Fibroblast of lung (primary cell): ENCODE results near the gene MACROD1. TPM values are rescaled to one million over a fixed set of nuclear protein-coding genes. Genes with fewer than 3 reads are reported as not detected.

Source experiments
- DNase-seq, 2 donors: peaks; one replicate each; pipeline versions ENCODE4 v3.0.0 to v3.0.0-alpha.2; 2010; ENCODE audit warnings: low read depth in 2 of 2
- H2AFZ ChIP-seq: 2 replicates; pipeline ENCODE4 v1.5.1; 2012; ENCODE audit warnings: low read length, control low read depth, inconsistent platforms
- H3K27ac ChIP-seq: 2 replicates; pipeline ENCODE4 v1.5.1; 2011; ENCODE audit warnings: low read length, control low read depth; ENCODE audit not compliant: insufficient read depth
- H3K27me3 ChIP-seq: 2 replicates; pipeline ENCODE4 v1.5.1; 2011; ENCODE audit warnings: mild to moderate bottlenecking, low read length; ENCODE audit not compliant: control insufficient read depth, insufficient read depth
- H3K36me3 ChIP-seq: 2 replicates; pipeline ENCODE4 v1.5.1; 2011; ENCODE audit warnings: low read length; ENCODE audit not compliant: control insufficient read depth, insufficient read depth
- H3K4me1 ChIP-seq: 2 replicates; pipeline ENCODE4 v1.5.1; 2011; ENCODE audit warnings: low read length; ENCODE audit not compliant: control insufficient read depth, insufficient read depth; ENCODE audit errors: extremely low read depth
- H3K4me2 ChIP-seq: 2 replicates; pipeline ENCODE4 v1.5.1; 2011; ENCODE audit warnings: low read length, control low read depth; ENCODE audit not compliant: insufficient read depth; ENCODE audit errors: extremely low read depth
- H3K4me3 ChIP-seq, 4 experiments: fragments of 200-600 bp in 1 of 4; sonication (generic) in 1 of 4; replicated peaks in 1 of 4; 2 replicates each; pipeline ENCODE4 v1.5.1; 2011 to 2016; ENCODE audit warnings: low read length in 4 of 4, low read depth in 3 of 4, mild to moderate bottlenecking in 3 of 4, control low read depth in 2 of 4, inconsistent platforms in 1 of 4, mixed read lengths in 1 of 4; ENCODE audit not compliant: insufficient read depth in 1 of 4; ENCODE audit errors: control extremely low read depth in 1 of 4
- H3K79me2 ChIP-seq: 2 replicates; pipeline ENCODE4 v1.5.1; 2012; ENCODE audit warnings: mild to moderate bottlenecking, low read length, inconsistent platforms; ENCODE audit not compliant: control insufficient read depth, insufficient read depth
- H3K9ac ChIP-seq: 2 replicates; pipeline ENCODE4 v1.5.1; 2011; ENCODE audit warnings: mild to moderate bottlenecking, low read length, control low read depth; ENCODE audit not compliant: insufficient read depth
- H3K9me3 ChIP-seq: 2 replicates; pipeline ENCODE4 v1.5.1; 2012; ENCODE audit warnings: low read depth, low read length; ENCODE audit not compliant: control insufficient read depth, insufficient read depth
- H4K20me1 ChIP-seq: 2 replicates; pipeline ENCODE4 v1.5.1; 2011; ENCODE audit warnings: low read length; ENCODE audit not compliant: control insufficient read depth, insufficient read depth; ENCODE audit errors: extremely low read depth
- CTCF ChIP-seq, 2 donors: IDR thresholded peaks in 1 of 2; conservative IDR thresholded peaks in 1 of 2; 1 replicate in 1 of 2; 2 replicates in 1 of 2; pipeline ENCODE4 v1.5.1; 2011 to 2012; ENCODE audit warnings: low read length in 2 of 2, control low read depth in 1 of 2, inconsistent platforms in 1 of 2, low read depth in 1 of 2, mild to moderate bottlenecking in 1 of 2
- EZH2 ChIP-seq: IDR thresholded peaks from 2 replicates; pipeline ENCODE4 v1.5.1; 2012; ENCODE audit warnings: low read length, control low read depth, mild to moderate bottlenecking; ENCODE audit errors: missing control alignments
- polyA plus RNA-seq, 2 donors: library from polyadenylated mRNA; depleted of rRNA in 1 of 2; stranded (reverse) in 1 of 2; unstranded in 1 of 2; fragments of >200 nt; gene quantifications; 2 replicates each; pipeline ENCODE4 v1.2.1, GENCODE V29; 2011 to 2012; ENCODE audit warnings: missing spikeins in 1 of 2
- total RNA-seq: library from RNA; depleted of rRNA; stranded (reverse); fragments of >200 nt; gene quantifications from 2 replicates; pipeline ENCODE4 v1.2.1, GENCODE V29; 2014

MACROD1 gene
- total and polyA plus RNA-seq, 2 donors (not counting 1 experiment from before 2014, with no cell fraction given) = 8.8 to 24.8 TPM

GRCh38 chr11:64056213-64056785 is 109.6 kb downstream of the MACROD1 start:
- no peak overlapping the region for H3K27ac ChIP-seq
- H4K20me1 ChIP-seq = no peaks in the 10 kb centered on the region
- no peak overlapping the region for H3K4me2 ChIP-seq
- no peak overlapping the region for H3K4me3 ChIP-seq
- no peaks in the 10 kb centered on the region for H3K27me3 ChIP-seq
- no peaks in the 10 kb centered on the region for H3K36me3 ChIP-seq
- no peaks in the 10 kb centered on the region for H3K4me1 ChIP-seq
- no peak overlapping the region for H3K9ac ChIP-seq
- no peak overlapping the region for H2AFZ ChIP-seq
- TF ChIP-seq EZH2 = no peak
- no peak for TF ChIP-seq CTCF (conservative IDR thresholded peaks at IDR 0.05 in 1 of 2, IDR thresholded peaks at IDR 0.05 in 1 of 2; ENCODE audit: low read depth in 1 of 2, low read length in 2 of 2)
- no peaks in the 10 kb centered on the region for H3K9me3 ChIP-seq
- no peaks in the 10 kb centered on the region for H3K79me2 ChIP-seq
- no peak for DNase-seq

GRCh38 chr11:64055077-64055476 is 110.8 kb downstream of the MACROD1 start:
- Histone ChIP-seq H3K4me1 (no peaks in the 10 kb centered on the region), H3K4me2 (no peak overlapping the region), H3K4me3 (no peak overlapping the region), H4K20me1 (no peaks in the 10 kb centered on the region), H3K36me3 (no peaks in the 10 kb centered on the region), H2AFZ (no peak overlapping the region), H3K79me2 (no peaks in the 10 kb centered on the region), H3K27me3 (no peaks in the 10 kb centered on the region), H3K9ac (no peak overlapping the region), H3K9me3 (no peaks in the 10 kb centered on the region), H3K27ac (no peak overlapping the region)
- no peak for TF ChIP-seq CTCF (conservative IDR thresholded peaks at IDR 0.05 in 1 of 2, IDR thresholded peaks at IDR 0.05 in 1 of 2; ENCODE audit: low read depth in 1 of 2, low read length in 2 of 2)
- no peak for TF ChIP-seq EZH2
- no peak for DNase-seq

GRCh38 chr11:64053699-64054098 is 112.2 kb downstream of the MACROD1 start:
- H4K20me1 ChIP-seq = no peaks in the 10 kb centered on the region
- H3K9me3 ChIP-seq = no peaks in the 10 kb centered on the region
- no peak overlapping the region for H3K27ac ChIP-seq
- H3K4me2 ChIP-seq = no peak overlapping the region
- no peak overlapping the region for H3K9ac ChIP-seq
- H3K36me3 ChIP-seq = no peaks in the 10 kb centered on the region
- H3K79me2 ChIP-seq = no peaks in the 10 kb centered on the region
- no peaks in the 10 kb centered on the region for H3K27me3 ChIP-seq
- DNase-seq = no peak
- no peaks in the 10 kb centered on the region for H3K4me1 ChIP-seq
- H3K4me3 ChIP-seq = no peak overlapping the region
- TF ChIP-seq CTCF (conservative IDR thresholded peaks at IDR 0.05 in 1 of 2, IDR thresholded peaks at IDR 0.05 in 1 of 2; ENCODE audit: low read depth in 1 of 2, low read length in 2 of 2) (no peak), EZH2 (no peak)
- H2AFZ ChIP-seq = no peak overlapping the region
